ENCODE measurements around the gene IRF3.

IRF3 gene

DNA sequence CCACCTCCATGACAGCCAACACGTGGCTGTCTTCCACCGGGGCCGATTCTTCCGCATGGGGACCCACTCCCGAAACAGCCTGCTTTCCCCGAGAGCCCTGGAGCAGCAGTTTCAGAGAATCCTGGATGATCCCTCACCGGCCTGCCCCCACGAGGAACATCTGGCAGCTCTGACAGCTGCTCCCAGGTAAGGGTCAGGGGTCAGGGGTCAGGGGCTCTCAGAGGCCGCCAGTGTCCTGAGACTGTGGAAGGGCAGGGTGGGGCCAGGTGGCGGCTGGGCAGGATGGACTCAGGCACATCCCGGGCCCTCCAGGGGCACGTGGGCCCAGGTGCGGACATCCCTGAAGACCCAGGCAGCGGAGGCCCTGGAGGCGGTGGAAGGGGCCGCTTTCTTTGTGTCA lies 40.3 kb upstream of the IRF3 start:
- Histone ChIP-seq H3K79me2 (ENCODE audit: insufficient read depth, low read depth) (no peaks in the 10 kb centered on the region), H3K36me3 (ENCODE audit: insufficient read depth) (no peaks in the 10 kb centered on the region), H3K4me3 (IDR thresholded peaks at IDR 0.05; ENCODE audit: insufficient read depth, low read depth, low read length) (no peak overlapping the region), H3K27me3 (ENCODE audit: insufficient read depth, low read depth) (peaks cover 35% of the 10 kb centered on the region; the same call in 1 of the 2 replicates), H4K20me1 (ENCODE audit: insufficient read depth) (no peaks in the 10 kb centered on the region), H3K4me2 (no peak overlapping the region), H3K4me1 (ENCODE audit: low read depth, poor library complexity, severe bottlenecking) (peaks cover 7% of the 10 kb centered on the region), H3K27ac (no peak overlapping the region), H2AFZ (ENCODE audit: low read depth) (no peak overlapping the region), H3K9ac (no peak overlapping the region)
- TF ChIP-seq, protein P1, sequence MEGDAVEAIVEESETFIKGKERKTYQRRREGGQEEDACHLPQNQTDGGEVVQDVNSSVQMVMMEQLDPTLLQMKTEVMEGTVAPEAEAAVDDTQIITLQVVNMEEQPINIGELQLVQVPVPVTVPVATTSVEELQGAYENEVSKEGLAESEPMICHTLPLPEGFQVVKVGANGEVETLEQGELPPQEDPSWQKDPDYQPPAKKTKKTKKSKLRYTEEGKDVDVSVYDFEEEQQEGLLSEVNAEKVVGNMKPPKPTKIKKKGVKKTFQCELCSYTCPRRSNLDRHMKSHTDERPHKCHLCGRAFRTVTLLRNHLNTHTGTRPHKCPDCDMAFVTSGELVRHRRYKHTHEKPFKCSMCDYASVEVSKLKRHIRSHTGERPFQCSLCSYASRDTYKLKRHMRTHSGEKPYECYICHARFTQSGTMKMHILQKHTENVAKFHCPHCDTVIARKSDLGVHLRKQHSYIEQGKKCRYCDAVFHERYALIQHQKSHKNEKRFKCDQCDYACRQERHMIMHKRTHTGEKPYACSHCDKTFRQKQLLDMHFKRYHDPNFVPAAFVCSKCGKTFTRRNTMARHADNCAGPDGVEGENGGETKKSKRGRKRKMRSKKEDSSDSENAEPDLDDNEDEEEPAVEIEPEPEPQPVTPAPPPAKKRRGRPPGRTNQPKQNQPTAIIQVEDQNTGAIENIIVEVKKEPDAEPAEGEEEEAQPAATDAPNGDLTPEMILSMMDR (conservative IDR thresholded peaks at IDR 0.05; ENCODE audit: low read depth, low read length), result no peak

DNA sequence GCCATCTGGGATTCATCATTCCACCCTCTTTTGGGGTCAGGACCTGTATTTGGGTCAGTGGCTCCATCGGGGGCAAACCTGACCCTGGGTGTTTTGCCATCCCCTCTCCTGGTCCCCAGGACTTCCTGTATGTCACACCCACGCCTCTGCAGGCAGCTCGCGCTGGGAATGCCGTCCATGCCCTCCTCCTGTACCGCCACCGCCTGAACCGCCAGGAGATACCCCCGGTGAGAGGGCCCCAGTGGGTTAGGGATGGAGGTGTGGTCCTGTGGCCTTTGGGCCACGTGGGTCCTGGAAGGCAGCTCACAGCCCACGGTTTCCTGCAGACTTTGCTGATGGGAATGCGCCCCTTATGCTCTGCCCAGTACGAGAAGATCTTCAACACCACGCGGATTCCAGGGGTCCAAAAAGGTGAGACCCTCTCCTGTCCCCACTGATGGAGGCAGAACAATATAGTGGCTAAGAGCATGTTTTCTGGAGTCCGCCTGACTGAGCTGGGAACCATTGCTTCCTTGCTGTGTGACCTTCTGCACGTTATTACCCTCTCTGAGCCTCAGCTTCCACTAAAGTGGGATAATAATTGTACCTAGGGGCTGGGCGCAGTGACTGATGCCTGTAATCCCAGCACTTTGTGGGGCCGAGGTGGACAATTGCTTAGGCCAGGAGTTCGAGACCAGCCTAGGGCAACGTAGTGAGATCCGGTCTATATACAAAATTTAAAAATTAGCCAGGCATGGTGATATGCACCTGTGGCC lies 39.4 kb upstream of the IRF3 start:
- no peak overlapping the region for H3K9ac ChIP-seq
- peaks cover 35% of the 10 kb centered on the region; the same call in 1 of the 2 replicates for H3K27me3 ChIP-seq (ENCODE audit: insufficient read depth, low read depth)
- H3K27ac ChIP-seq, result no peak overlapping the region
- peaks cover 7% of the 10 kb centered on the region for H3K4me1 ChIP-seq (ENCODE audit: low read depth, poor library complexity, severe bottlenecking)
- H3K4me3 ChIP-seq (IDR thresholded peaks at IDR 0.05; ENCODE audit: insufficient read depth, low read depth, low read length), result no peak overlapping the region
- H4K20me1 ChIP-seq (ENCODE audit: insufficient read depth), result no peaks in the 10 kb centered on the region
- TF ChIP-seq, protein P1 (conservative IDR thresholded peaks at IDR 0.05; ENCODE audit: low read depth, low read length), result no peak
- no peaks in the 10 kb centered on the region for H3K36me3 ChIP-seq (ENCODE audit: insufficient read depth)
- H2AFZ ChIP-seq (ENCODE audit: low read depth), result no peak overlapping the region
- no peaks in the 10 kb centered on the region for H3K79me2 ChIP-seq (ENCODE audit: insufficient read depth, low read depth)
- H3K4me2 ChIP-seq, result no peak overlapping the region

DNA sequence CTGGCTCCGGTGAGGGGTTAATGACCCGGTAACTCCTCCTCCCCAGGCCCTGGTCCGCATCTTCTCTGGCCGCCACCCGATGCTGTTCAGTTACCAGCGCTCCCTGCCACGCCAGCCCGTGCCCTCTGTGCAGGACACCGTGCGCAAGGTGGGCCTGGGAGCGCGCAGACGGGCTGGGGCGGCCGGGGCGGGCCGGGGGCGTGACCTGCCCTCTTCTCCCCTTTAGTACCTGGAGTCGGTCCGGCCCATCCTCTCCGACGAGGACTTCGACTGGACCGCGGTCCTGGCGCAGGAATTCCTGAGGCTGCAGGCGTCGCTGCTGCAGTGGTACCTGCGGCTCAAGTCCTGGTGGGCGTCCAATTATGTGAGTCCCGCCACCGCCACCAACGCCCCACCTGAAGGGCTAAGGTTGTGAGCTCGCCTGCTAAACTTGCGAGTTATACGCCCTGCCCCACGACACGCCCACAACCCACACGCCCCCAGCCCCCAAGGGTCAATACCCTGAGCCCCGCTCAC lies 35.7 kb upstream of the IRF3 start:
- H3K4me1 ChIP-seq (ENCODE audit: low read depth, poor library complexity, severe bottlenecking), result no peaks in the 10 kb centered on the region
- no peaks in the 10 kb centered on the region for H3K79me2 ChIP-seq (ENCODE audit: insufficient read depth, low read depth)
- H3K27me3 ChIP-seq (ENCODE audit: insufficient read depth, low read depth), result peaks cover 13% of the 10 kb centered on the region; the same call in 1 of the 2 replicates
- no peak overlapping the region for H3K4me2 ChIP-seq
- no peak overlapping the region for H3K27ac ChIP-seq
- H3K36me3 ChIP-seq (ENCODE audit: insufficient read depth), result no peaks in the 10 kb centered on the region
- TF ChIP-seq, protein P1 (conservative IDR thresholded peaks at IDR 0.05; ENCODE audit: low read depth, low read length), result no peak
- H3K9ac ChIP-seq, result no peak overlapping the region
- H4K20me1 ChIP-seq (ENCODE audit: insufficient read depth), result no peaks in the 10 kb centered on the region
- no peak overlapping the region for H3K4me3 ChIP-seq (IDR thresholded peaks at IDR 0.05; ENCODE audit: insufficient read depth, low read depth, low read length)
- no peak overlapping the region; the same call in 1 of the 2 replicates for H2AFZ ChIP-seq (ENCODE audit: low read depth)

DNA sequence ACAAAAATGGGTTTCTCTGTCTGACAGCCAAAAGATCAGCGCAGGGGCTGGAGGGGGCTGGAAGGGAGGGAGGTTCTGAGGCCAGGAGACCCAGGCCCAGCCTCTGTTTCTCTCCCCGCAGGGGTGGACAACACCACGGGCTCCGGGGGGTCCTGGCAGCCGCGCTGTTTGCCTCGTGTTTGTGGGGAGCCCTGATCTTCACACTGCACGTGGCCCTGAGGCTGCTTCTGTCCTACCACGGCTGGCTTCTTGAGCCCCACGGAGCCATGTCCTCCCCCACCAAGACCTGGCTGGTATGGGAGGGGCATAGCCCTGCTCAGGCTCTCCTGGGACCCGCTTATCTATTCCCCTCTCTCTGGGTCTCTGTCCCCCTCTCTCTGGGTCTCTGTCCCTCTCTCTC lies 34.9 kb upstream of the IRF3 start:
- no peaks in the 10 kb centered on the region for H3K79me2 ChIP-seq (ENCODE audit: insufficient read depth, low read depth)
- no peak overlapping the region for H3K9ac ChIP-seq
- TF ChIP-seq, protein P1 (conservative IDR thresholded peaks at IDR 0.05; ENCODE audit: low read depth, low read length), result no peak
- no peaks in the 10 kb centered on the region for H3K4me1 ChIP-seq (ENCODE audit: low read depth, poor library complexity, severe bottlenecking)
- H3K27ac ChIP-seq, result no peak overlapping the region
- no peak overlapping the region for H3K4me2 ChIP-seq
- peaks cover 13% of the 10 kb centered on the region; the same call in 1 of the 2 replicates for H3K27me3 ChIP-seq (ENCODE audit: insufficient read depth, low read depth)
- H3K36me3 ChIP-seq (ENCODE audit: insufficient read depth), result no peaks in the 10 kb centered on the region
- H2AFZ ChIP-seq (ENCODE audit: low read depth), result no peak overlapping the region; the same call in 1 of the 2 replicates
- H4K20me1 ChIP-seq (ENCODE audit: insufficient read depth), result no peaks in the 10 kb centered on the region
- H3K4me3 ChIP-seq (IDR thresholded peaks at IDR 0.05; ENCODE audit: insufficient read depth, low read depth, low read length), result no peak overlapping the region

Measured in KMS-11 (cell line).